GM10266 (cell line): ENCODE measurements around the gene MXD3.

Experiments
- DNase-seq: peaks from one replicate; pipeline ENCODE4 v3.0.0; 2012; ENCODE audit errors: extremely low spot score
- TF ChIP-seq, protein P1 (sequence below): IDR thresholded peaks from 2 replicates; pipeline ENCODE4 v1.5.1; 2012; ENCODE audit warnings: mild to moderate bottlenecking, low read depth; ENCODE audit not compliant: control insufficient read depth, insufficient read depth; ENCODE audit errors: missing control alignments

MXD3 gene

DNA sequence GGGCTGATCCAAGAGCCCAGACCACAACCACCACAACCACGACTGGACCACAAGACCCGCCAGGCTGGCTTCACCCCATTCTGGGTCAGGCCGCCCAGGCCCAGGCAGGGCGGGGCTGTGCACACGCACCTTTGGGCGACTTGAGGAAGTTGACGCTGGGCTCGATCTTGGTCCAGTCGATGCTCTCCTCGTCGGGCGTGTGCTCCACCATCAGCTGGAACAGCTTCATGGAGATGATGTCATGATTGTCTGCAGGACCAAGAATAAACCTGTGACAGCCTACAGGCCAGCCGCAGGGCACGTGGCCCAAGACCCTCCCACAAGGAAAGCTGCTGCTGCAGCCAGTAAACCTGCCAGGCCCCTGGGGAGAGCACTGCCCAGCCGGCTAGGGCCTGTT is 22.5 kb upstream of the MXD3 start:
- no peak for DNase-seq
- TF ChIP-seq, protein P1, sequence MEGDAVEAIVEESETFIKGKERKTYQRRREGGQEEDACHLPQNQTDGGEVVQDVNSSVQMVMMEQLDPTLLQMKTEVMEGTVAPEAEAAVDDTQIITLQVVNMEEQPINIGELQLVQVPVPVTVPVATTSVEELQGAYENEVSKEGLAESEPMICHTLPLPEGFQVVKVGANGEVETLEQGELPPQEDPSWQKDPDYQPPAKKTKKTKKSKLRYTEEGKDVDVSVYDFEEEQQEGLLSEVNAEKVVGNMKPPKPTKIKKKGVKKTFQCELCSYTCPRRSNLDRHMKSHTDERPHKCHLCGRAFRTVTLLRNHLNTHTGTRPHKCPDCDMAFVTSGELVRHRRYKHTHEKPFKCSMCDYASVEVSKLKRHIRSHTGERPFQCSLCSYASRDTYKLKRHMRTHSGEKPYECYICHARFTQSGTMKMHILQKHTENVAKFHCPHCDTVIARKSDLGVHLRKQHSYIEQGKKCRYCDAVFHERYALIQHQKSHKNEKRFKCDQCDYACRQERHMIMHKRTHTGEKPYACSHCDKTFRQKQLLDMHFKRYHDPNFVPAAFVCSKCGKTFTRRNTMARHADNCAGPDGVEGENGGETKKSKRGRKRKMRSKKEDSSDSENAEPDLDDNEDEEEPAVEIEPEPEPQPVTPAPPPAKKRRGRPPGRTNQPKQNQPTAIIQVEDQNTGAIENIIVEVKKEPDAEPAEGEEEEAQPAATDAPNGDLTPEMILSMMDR: no peak

DNA sequence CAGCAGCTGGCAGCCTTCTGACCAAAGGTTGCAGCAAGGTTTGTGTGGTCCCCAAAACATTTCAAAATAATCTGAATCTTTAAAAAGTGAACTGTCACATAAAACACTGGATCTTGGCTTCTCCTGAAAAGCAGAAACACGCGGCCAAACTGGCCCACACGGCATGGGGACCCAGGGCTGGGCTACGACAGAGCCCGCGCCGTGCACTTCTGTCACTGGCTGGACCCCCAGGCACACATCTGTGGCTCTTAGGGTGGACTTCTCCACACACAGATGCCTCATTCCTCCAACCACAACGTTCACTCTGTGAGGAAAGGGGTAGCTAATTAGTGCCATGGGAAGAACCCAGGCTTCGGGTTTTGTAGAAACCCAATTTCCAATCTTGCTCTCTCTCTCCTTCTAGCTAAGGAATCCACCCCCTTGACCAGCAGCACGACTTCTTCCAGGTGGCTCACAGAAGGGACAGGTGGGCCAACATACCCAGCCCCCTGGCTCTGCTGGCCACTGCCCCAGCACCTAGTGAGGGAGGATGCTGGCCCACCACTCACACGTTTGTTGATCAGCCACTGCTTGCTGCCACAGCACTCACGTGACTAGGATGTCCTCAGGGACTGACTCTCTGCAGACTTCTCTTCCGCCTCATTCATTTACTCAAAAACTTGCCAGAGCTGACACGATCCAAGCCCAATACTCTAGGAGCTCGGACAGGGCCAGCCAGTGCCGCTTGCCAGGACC is 21.9 kb upstream of the MXD3 start:
- no peak for DNase-seq
- TF ChIP-seq, protein P1: no peak

DNA sequence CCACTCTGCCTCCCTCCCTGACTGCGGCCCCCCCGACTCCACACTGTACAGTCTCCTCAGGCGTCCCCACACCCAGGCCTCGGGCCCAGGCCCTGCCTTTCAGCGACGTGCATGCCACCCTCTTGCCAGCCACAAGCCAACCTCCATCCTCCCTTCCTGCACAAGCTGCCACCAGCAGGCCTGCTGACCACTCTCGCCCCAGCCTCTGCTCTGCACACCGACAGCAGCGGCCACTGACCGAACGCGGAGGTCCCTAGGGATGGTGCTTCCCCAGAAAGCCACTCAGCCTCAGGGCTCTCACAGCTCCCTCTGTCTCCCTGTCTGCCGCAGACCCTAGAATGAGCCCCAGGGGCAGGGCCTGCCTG is 21.2 kb upstream of the MXD3 start:
- TF ChIP-seq, protein P1: no peak

DNA sequence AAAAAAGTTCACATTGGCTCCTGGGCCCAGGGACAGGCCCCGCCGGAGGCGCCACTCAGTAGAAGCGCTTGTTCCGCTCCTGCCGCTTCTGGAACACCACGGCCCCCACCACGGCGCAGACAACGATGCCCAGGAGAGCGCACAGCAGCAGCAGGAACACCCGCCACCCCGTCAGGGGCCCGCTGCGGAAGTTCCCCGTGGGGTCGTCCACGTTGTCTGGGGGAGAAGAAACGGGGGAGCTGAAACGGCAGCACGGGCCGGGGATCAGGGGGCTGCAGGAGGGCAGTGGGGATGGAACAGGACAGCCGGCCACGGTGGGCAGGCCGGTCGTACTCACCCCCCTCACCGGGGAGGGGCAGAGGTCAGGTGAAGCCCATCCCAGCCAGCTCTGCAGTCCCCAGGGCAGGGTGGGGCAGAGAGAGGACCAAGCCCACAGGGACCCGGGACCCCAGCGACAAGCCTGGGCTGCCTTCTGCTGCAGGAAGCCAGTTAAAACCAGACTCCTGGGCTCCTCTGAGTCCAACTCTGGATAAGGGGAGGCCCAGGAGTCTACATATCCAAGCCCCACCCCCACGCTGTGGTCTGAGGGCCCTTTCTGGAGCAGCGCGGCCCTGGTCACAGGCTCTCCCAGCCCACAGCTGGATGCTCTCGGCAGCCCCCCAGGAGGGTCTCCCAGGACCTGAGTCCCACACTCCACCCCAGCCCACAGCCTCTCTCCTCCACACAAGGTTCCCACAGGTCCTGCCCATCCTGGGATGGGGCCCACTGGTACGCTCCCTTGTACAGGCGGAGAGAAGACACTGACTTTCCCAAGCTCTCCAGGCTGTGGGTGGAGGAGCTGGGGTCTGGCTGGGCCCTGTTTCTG is 20.6 kb upstream of the MXD3 start:
- TF ChIP-seq, protein P1: no peak
- no peak for DNase-seq

More for the DNA sequence above, 21.2 kb upstream of the MXD3 start:
- no peak for DNase-seq

DNA sequence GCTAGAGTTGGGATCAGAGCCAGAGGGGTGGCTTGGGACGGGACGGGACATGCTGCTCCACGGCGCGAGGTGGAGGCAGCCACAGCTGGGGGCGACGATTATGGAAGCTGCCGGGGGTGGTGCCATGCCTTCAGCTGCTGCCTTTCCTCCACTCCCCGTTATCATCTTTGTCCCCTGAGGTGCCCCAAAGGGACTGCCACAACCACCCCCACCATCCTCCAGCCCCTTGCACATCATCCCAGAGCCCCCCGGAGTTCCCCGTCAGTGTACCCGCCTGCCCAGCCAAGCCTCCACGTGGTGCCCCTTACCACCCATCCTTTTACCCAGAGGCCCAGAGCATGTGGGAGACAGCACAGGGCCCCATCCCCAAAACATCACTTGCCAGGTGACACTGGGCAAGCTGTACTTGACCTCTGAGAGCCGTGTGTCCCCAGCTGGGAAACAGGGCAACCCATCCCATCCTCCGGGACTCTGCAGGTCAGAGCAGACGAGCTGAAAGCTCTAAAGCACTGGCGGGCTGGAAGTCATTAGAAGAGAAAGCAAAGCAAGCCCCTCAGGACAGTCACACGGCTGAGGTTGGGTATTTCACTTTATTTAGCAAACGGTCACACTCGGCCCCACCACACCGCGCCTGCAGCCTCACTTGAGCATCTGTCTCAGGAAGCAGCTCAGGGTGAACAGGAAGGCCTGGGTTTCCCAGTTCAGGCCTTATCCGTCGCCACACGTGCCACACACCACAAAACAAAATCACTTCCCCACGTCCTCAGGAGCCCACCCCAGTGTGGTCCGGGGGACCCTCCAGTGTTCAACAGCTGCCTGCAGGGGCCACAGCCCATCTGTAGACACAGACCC is 19.5 kb upstream of the MXD3 start:
- no peak for DNase-seq
- TF ChIP-seq, protein P1: no peak

DNA sequence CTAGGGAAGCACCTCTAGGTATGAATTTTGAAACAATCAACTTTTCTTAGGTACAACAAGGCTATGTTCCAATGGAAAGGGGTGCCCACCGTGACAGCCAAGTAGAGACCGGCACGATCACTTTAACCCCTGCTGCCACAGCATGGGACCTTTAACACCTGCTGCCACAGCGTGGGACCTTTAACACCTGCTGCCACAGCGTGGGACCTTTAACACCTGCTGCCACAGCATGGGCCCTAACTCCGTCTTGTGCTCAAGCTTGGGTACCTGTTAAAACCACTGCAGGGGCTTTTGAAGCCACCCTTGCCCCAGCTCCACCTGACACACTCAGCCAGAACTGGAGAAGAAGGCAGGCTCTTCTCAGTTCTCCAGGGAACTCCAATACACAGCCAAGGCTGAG is 18.2 kb upstream of the MXD3 start:
- DNase-seq: no peak
- TF ChIP-seq, protein P1: no peak
